ENCODE results near the gene RASL10B.

RASL10B gene

GRCh38 chr17:35727635-35728034, 3.8 kb upstream of the RASL10B start:
- H3K27ac Mint-ChIP-seq, result no peak overlapping the region
- H3K27me3 Mint-ChIP-seq, result peaks cover 9% of the 10 kb centered on the region
- ATAC-seq (ENCODE audit: low read depth) (no peak), DNase-seq (ENCODE audit: low spot score in 2 of 2) (no peak)
- peaks cover 47% of the 10 kb centered on the region for H3K36me3 Mint-ChIP-seq
- H3K9me3 Mint-ChIP-seq, result no peaks in the 10 kb centered on the region
- H3K4me1 Mint-ChIP-seq, result peaks cover 14% of the 10 kb centered on the region
- H3K4me3 Mint-ChIP-seq, result no peak overlapping the region

DNA sequence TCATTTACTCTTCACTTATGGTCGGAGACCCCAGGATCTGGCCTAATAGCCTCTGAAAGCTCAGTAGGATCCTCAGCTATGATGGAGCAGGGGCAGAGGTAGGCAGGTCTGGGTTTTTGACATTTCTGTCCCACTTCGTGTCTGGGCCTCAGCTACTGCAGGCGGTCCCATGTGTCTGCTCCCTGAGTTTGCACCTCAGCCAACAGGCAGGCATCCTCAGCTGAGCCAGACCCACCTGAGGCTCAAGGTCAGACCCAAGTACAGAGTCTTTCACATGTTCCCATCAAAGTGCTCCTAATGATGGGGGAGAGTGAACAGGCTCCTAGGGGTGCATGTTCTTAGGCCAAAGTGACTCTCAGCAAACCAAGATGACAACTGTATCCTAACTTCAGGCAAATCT, 2.9 kb upstream of the RASL10B start:
- peaks cover 41% of the 10 kb centered on the region for H3K36me3 Mint-ChIP-seq
- H3K4me1 Mint-ChIP-seq, result peaks cover 14% of the 10 kb centered on the region
- no peak for DNase-seq (ENCODE audit: low spot score in 2 of 2)
- no peak overlapping the region for H3K4me3 Mint-ChIP-seq
- H3K27ac Mint-ChIP-seq, result no peak overlapping the region
- no peak for ATAC-seq (ENCODE audit: low read depth)
- no peaks in the 10 kb centered on the region for H3K9me3 Mint-ChIP-seq
- H3K27me3 Mint-ChIP-seq, result peaks cover 9% of the 10 kb centered on the region

DNA sequence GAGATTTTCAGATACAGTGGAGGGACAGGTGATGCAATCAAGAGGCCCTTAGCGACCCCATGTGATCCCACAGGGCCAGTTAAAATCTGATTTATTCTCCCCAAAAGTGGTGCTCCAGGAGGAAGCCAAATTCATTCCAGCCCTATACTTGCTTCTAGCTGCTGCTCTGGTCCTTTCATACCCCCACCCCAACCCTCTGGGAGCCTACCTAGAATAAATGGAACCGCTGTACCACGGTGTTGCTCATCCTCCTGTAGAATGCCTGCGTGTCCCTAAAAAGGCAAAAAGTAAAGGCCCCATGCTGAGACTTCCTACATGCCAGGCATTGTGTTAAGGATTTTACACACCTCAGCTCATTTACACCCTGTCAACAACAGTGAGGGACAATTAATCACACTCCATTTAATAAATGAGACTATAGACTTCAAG, 2.0 kb upstream of the RASL10B start:
- Mint-ChIP-seq H3K27ac (no peak overlapping the region), H3K9me3 (no peaks in the 10 kb centered on the region), H3K36me3 (peaks cover 32% of the 10 kb centered on the region), H3K27me3 (peaks cover 9% of the 10 kb centered on the region), H3K4me3 (no peak overlapping the region), H3K4me1 (peaks cover 14% of the 10 kb centered on the region)
- ATAC-seq (ENCODE audit: low read depth) (no peak), DNase-seq (ENCODE audit: low spot score in 2 of 2) (no peak)

DNA sequence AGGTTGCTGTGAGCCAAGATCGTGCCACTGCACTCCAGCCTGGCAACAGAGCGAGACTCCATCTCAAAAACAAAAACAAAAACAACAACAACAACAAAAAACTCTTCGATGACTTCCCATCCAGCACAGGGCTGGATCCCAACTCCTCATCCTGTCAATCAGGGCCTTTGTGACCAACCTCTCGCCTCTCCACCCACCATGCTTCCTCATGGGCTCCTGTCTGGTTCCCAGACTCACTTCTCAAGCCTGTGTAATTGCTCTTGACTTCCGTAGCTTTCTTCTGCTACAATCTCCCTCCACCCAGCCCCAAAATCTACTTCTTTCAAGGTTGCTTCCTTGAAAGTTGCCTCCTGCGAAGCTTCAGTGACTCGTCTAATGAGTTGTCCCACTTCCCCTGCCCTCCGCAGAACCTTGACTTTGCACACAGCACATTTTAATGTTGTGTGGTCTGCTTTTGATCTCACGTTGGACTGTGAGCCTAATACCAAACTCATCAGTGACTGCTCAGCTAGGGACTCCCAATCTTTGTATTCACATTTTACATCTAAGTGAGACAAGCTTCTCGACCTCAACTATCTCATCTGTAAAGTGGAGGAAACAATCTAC, 936 bp upstream of the RASL10B start:
- ATAC-seq (ENCODE audit: low read depth) (no peak), DNase-seq (ENCODE audit: low spot score in 2 of 2) (no peak)
- Mint-ChIP-seq H3K4me3 (peak overlapping the region; percentile 74), H3K27me3 (peaks cover 9% of the 10 kb centered on the region), H3K36me3 (peaks cover 23% of the 10 kb centered on the region), H3K9me3 (no peaks in the 10 kb centered on the region), H3K4me1 (peaks cover 14% of the 10 kb centered on the region), H3K27ac (no peak overlapping the region)

GRCh38 chr17:35731917-35732805, 722 bp downstream of the RASL10B start:
- ATAC-seq (ENCODE audit: low read depth), result peak; percentile 30
- H3K36me3 Mint-ChIP-seq, result peaks cover 18% of the 10 kb centered on the region
- H3K4me1 Mint-ChIP-seq, result peaks cover 14% of the 10 kb centered on the region
- peaks cover 9% of the 10 kb centered on the region for H3K27me3 Mint-ChIP-seq
- DNase-seq (ENCODE audit: low spot score in 2 of 2), result no peak
- no peaks in the 10 kb centered on the region for H3K9me3 Mint-ChIP-seq
- H3K4me3 Mint-ChIP-seq, result peak overlapping the region; percentile 36
- H3K27ac Mint-ChIP-seq, result no peak overlapping the region

GRCh38 chr17:35732806-35733136, 1.3 kb downstream of the RASL10B start:
- ATAC-seq (ENCODE audit: low read depth), result no peak
- no peak overlapping the region for H3K27ac Mint-ChIP-seq
- H3K36me3 Mint-ChIP-seq, result peaks cover 13% of the 10 kb centered on the region
- H3K27me3 Mint-ChIP-seq, result peaks cover 9% of the 10 kb centered on the region
- peaks cover 12% of the 10 kb centered on the region for H3K4me1 Mint-ChIP-seq
- DNase-seq (ENCODE audit: low spot score in 2 of 2), result no peak
- H3K4me3 Mint-ChIP-seq, result no peak overlapping the region
- H3K9me3 Mint-ChIP-seq, result no peaks in the 10 kb centered on the region

GRCh38 chr17:35733366-35733765, 1.9 kb downstream of the RASL10B start:
- DNase-seq (ENCODE audit: low spot score in 2 of 2) (no peak), ATAC-seq (ENCODE audit: low read depth) (no peak)
- Mint-ChIP-seq H3K27me3 (peaks cover 9% of the 10 kb centered on the region), H3K27ac (no peak overlapping the region), H3K4me1 (peaks cover 12% of the 10 kb centered on the region), H3K9me3 (no peaks in the 10 kb centered on the region), H3K36me3 (peaks cover 8% of the 10 kb centered on the region), H3K4me3 (no peak overlapping the region)

GRCh38 chr17:35734396-35734795, 3.0 kb downstream of the RASL10B start:
- H3K27me3 Mint-ChIP-seq, result peaks cover 9% of the 10 kb centered on the region

GRCh38 chr17:35735036-35735805, 3.8 kb downstream of the RASL10B start:
- DNase-seq (ENCODE audit: low spot score in 2 of 2) (no peak), ATAC-seq (ENCODE audit: low read depth) (no peak)
- H3K4me3 Mint-ChIP-seq, result no peak overlapping the region
- peaks cover 10% of the 10 kb centered on the region for H3K4me1 Mint-ChIP-seq
- H3K27ac Mint-ChIP-seq, result no peak overlapping the region
- peaks cover 11% of the 10 kb centered on the region for H3K27me3 Mint-ChIP-seq
- H3K36me3 Mint-ChIP-seq, result peaks cover 5% of the 10 kb centered on the region
- H3K9me3 Mint-ChIP-seq, result no peaks in the 10 kb centered on the region

More at GRCh38 chr17:35734396-35734795, 3.0 kb downstream of the RASL10B start:
- H3K4me3 Mint-ChIP-seq, result no peak overlapping the region
- no peak overlapping the region for H3K27ac Mint-ChIP-seq
- ATAC-seq (ENCODE audit: low read depth) (no peak), DNase-seq (ENCODE audit: low spot score in 2 of 2) (no peak)
- no peaks in the 10 kb centered on the region for H3K9me3 Mint-ChIP-seq
- peaks cover 5% of the 10 kb centered on the region for H3K36me3 Mint-ChIP-seq
- H3K4me1 Mint-ChIP-seq, result peaks cover 12% of the 10 kb centered on the region

DNA sequence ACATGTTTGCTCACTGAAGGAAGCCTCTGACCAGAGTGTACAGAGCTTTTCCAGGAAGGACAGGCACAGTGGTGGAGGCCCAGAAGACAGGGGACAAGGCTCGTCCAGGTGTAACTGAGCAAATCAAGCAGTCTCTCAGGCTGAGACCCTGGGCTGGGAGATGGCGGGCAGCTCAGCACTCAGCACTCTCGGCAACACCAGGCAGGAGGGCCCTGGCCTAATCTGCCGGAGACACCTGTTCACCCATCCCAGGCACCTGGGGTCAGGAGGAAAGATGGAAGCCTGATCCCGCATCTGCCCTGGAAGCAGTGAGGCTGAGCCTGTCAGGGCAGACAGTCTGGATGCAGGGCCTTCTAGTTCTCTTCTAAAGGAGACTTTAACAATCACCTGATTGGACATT, 4.8 kb downstream of the RASL10B start:
- no peak overlapping the region for H3K27ac Mint-ChIP-seq
- no peak overlapping the region for H3K4me3 Mint-ChIP-seq
- H3K9me3 Mint-ChIP-seq, result no peaks in the 10 kb centered on the region
- DNase-seq (ENCODE audit: low spot score in 2 of 2), result no peak
- H3K36me3 Mint-ChIP-seq, result no peaks in the 10 kb centered on the region
- peaks cover 3% of the 10 kb centered on the region for H3K27me3 Mint-ChIP-seq
- peaks cover 2% of the 10 kb centered on the region for H3K4me1 Mint-ChIP-seq
- ATAC-seq (ENCODE audit: low read depth), result no peak

GRCh38 chr17:35738519-35739133, 7.2 kb downstream of the RASL10B start:
- no peak overlapping the region for H3K27ac Mint-ChIP-seq
- peaks cover 11% of the 10 kb centered on the region for H3K27me3 Mint-ChIP-seq
- no peak for DNase-seq (ENCODE audit: low spot score in 2 of 2)
- no peaks in the 10 kb centered on the region for H3K9me3 Mint-ChIP-seq
- peaks cover 3% of the 10 kb centered on the region for H3K4me1 Mint-ChIP-seq
- no peak overlapping the region for H3K4me3 Mint-ChIP-seq
- no peak for ATAC-seq (ENCODE audit: low read depth)
- no peaks in the 10 kb centered on the region for H3K36me3 Mint-ChIP-seq

GRCh38 chr17:35740216-35740615, 8.8 kb downstream of the RASL10B start:
- Mint-ChIP-seq H3K9me3 (no peaks in the 10 kb centered on the region), H3K36me3 (no peaks in the 10 kb centered on the region), H3K27ac (no peak overlapping the region), H3K27me3 (peaks cover 17% of the 10 kb centered on the region), H3K4me1 (peaks cover 3% of the 10 kb centered on the region), H3K4me3 (no peak overlapping the region)
- ATAC-seq (ENCODE audit: low read depth) (no peak), DNase-seq (ENCODE audit: low spot score in 2 of 2) (no peak)

DNA sequence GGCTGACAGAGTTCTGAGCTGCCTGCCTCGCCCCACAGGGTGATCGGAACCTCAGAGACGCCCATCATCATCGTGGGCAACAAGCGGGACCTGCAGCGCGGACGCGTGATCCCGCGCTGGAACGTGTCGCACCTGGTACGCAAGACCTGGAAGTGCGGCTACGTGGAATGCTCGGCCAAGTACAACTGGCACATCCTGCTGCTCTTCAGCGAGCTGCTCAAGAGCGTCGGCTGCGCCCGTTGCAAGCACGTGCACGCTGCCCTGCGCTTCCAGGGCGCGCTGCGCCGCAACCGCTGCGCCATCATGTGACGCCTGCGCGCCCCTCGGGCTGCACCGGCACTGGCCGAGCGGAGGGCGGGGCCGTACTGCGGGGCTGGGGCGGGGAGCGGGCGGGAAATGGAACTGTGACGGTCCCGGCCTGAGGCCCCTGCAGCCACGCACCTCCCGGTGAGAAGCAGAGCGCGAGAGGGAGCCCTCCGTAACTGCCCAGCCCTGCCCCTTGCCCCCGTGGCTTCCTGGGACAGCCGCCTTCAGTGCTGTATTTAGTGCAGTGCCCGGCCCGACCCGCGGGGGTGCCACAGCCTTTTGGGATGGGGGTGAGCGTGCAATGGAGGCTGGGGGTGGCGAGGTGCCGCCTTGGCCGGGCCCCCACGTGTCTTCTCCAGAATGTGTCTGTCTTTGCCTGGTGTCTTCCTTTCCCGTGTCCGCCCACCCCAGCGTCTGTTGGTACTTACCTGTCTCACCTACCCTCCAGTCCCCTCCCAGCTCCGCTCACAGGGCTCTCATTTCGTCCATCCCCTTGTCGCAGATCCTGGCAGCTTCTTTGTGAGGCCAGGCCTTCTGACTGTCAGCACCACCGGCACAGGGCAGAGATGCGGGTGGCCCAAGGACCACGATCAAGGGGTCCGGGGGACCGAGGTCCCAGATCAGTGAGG, 9.8 kb downstream of the RASL10B start:
- Mint-ChIP-seq H3K36me3 (no peaks in the 10 kb centered on the region), H3K9me3 (no peaks in the 10 kb centered on the region), H3K4me3 (peak overlapping the region; percentile 3), H3K27ac (no peak overlapping the region), H3K27me3 (peaks cover 17% of the 10 kb centered on the region), H3K4me1 (peaks cover 3% of the 10 kb centered on the region)
- peak; percentile 39 for ATAC-seq (ENCODE audit: low read depth)
- DNase-seq (ENCODE audit: low spot score in 2 of 2), result no peak

Measured in memory B cell (primary cell).